Measurements from ENCODE around the gene GRN.
A peak's percentile ranks its signal among the peaks of the same experiment; 100 is the strongest.
"Not testable (repeated sequence)": the region's sequence is repeated elsewhere in the genome, so short reads cannot be mapped to it uniquely, and the experiment has no call there.

Gene GRN

DNA sequence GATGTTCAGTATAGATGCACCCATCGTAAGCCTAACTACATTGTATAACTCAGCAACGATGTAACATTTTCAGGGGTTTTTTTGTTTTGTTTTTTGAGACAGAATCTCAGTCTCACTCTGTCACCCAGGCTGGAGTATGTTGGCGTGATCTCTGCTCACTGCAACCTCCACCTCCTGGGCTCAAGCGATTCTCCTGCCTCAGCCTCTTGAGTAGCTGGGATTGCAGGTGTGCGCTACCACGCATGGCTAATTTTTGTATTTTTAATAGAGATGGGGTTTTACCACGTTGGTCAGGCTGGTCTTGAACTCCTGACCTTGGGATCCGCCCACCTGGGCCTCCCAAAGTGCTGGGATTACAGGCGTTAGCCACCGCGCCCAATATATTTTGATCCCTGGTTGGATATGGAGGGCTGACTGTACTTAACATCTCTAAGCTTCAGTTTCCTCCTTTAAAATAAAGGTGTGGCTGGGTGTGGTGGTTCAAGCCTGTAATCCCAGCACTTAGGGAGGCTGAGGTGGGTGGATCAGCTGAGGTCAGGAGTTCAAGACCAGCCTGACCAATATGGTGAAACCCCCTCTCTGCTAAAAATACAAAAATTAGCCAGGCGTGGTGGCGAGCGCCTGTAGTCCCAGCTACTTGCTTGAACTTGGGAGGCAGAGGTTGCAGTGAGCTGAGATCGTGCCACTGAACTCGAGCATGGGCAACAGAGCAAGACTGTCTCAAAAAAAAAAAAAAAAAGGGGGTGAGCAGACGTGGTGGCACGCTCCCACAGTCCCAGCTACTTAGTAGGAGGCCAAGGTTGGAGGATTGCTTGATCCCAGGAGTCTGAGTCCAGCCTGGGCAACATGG is 2.3 kb downstream of the GRN start:
- not testable (repeated sequence) for DNase-seq

DNA sequence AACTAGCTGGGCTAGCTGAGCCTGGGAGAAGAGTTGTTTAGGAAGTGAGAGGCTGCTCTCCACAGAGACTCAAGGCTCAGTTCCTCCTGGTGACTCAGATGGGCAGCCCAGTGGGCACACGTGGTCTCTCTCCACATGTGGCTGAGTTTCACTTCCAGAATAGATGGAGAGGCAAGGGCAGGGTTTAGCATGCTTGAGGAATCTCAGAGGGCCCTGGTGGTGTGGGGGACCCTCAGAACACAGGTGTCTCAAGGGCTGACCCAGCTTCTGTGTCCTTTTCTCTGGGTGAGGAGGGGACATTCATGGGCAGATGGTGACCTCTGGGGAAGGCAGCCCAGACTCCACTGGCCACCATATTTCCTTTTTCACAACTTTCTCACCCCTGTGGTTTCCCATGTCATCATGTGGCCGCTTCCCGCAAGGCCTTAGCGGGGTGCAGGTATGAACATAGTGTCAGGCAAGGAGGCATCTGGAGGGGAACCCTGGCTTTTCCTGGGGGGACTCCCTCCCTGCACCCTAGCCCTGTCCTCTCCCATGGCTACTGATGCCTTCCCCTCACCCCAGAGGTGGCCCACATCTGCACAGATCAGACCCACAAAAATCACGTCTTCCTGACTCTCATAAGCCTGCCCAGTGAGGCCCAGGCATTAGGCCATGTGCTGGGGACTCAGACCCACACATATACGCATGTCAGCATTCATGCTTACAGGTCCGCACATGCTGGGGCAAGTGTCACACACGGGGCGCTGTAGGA is 3.3 kb downstream of the GRN start:
- DNase-seq = no peak

DNA sequence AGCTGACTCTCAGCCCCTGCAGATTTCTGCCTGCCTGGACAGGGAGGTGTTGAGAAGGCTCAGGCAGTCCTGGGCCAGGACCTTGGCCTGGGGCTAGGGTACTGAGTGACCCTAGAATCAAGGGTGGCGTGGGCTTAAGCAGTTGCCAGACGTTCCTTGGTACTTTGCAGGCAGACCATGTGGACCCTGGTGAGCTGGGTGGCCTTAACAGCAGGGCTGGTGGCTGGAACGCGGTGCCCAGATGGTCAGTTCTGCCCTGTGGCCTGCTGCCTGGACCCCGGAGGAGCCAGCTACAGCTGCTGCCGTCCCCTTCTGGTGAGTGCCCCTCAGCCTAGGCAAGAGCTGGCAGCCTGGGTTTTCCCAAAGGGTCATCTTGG is 3.9 kb downstream of the GRN start:
- no peak for DNase-seq

DNA sequence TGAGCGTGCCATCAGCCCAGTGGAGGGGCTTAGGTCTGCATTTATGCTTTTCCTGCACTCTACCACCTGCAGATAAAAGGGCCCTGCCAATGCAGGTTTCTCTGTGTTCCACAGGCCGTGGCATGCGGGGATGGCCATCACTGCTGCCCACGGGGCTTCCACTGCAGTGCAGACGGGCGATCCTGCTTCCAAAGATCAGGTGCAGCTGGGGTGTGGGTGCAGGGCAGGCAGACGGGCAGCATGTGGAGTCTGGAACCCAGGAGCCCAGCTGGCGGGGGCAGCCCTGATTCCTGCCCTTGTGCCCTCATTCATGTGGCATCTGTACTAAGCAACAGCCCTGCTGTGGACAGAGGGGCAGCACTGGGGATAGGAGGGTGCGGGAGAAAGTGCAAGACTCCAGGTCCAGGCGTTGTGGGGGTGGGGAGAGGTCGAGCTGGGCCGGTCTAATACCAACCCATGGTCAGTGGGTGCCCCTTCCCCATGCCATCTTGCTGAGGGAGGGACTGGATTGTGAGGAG is 4.5 kb downstream of the GRN start:
- no peak for DNase-seq

DNA sequence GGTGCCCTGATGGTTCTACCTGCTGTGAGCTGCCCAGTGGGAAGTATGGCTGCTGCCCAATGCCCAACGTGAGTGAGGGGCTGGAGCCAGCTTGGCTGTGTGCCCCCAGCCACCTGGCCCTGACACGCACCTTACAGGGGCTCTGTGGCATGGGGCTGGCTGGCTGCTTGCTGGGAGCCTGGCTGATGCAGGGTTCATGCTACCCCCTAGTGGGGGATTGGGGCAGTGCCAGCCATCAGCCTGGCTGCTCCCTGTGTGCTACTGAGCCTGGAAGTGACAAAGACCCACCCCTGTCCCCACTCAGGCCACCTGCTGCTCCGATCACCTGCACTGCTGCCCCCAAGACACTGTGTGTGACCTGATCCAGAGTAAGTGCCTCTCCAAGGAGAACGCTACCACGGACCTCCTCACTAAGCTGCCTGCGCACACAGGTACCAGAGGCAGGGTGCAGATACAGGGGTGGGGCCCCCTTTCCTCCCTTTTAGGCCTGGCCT is 5.7 kb downstream of the GRN start:
- peak; percentile 72 for DNase-seq

DNA sequence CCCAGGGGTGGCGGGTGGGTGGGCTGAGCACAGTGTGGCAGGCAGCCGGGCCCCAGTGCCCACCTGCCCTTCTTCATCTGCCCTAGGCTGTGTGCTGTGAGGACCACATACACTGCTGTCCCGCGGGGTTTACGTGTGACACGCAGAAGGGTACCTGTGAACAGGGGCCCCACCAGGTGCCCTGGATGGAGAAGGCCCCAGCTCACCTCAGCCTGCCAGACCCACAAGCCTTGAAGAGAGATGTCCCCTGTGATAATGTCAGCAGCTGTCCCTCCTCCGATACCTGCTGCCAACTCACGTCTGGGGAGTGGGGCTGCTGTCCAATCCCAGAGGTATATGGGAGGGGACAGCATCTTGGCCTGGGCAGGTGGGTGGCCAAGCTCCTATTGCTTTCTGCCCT is 6.4 kb downstream of the GRN start:
- DNase-seq = no peak

DNA sequence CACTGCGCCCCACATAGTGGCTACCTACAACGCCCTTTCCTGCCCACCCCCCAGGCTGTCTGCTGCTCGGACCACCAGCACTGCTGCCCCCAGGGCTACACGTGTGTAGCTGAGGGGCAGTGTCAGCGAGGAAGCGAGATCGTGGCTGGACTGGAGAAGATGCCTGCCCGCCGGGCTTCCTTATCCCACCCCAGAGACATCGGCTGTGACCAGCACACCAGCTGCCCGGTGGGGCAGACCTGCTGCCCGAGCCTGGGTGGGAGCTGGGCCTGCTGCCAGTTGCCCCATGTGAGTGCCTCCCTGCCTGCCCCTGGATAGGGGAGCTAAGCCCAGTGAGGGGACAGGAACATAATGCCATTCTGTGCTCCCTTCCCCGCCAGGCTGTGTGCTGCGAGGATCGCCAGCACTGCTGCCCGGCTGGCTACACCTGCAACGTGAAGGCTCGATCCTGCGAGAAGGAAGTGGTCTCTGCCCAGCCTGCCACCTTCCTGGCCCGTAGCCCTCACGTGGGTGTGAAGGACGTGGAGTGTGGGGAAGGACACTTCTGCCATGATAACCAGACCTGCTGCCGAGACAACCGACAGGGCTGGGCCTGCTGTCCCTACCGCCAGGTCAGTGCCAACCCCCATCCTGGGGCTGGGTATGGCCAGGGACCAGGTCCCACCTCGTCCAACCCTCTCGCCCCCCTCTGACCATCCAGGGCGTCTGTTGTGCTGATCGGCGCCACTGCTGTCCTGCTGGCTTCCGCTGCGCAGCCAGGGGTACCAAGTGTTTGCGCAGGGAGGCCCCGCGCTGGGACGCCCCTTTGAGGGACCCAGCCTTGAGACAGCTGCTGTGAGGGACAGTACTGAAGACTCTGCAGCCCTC is 7.1 kb downstream of the GRN start:
- no peak for DNase-seq

DNA sequence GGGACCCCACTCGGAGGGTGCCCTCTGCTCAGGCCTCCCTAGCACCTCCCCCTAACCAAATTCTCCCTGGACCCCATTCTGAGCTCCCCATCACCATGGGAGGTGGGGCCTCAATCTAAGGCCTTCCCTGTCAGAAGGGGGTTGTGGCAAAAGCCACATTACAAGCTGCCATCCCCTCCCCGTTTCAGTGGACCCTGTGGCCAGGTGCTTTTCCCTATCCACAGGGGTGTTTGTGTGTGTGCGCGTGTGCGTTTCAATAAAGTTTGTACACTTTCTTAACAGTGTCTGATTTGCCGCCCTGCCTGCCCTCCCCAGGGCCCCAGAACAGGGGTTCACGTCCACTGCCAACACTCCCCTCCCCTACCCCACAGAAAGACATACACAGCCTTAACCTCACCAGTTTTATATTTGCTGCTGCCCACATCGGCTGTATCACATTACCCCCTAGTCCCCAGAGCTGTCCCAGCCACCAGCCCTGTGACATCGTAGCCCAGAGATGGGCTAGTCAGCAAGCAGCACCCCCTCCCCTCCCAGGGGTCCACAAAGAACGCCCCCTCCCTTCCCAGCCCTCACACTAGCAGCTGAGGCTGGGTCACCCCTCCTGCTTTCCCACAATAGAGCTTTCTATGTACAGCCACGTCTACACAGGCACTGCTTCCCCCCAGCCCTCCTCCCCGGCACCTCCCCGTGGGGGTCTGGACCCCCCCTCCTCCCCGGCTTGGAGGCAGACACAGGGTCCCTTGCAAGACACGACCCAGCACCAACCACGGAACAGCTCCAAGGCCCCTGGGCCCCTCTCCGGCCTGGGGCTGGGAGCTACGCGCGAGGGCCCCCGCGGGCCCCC is 7.9 kb downstream of the GRN start:
- no peak for DNase-seq

DNA sequence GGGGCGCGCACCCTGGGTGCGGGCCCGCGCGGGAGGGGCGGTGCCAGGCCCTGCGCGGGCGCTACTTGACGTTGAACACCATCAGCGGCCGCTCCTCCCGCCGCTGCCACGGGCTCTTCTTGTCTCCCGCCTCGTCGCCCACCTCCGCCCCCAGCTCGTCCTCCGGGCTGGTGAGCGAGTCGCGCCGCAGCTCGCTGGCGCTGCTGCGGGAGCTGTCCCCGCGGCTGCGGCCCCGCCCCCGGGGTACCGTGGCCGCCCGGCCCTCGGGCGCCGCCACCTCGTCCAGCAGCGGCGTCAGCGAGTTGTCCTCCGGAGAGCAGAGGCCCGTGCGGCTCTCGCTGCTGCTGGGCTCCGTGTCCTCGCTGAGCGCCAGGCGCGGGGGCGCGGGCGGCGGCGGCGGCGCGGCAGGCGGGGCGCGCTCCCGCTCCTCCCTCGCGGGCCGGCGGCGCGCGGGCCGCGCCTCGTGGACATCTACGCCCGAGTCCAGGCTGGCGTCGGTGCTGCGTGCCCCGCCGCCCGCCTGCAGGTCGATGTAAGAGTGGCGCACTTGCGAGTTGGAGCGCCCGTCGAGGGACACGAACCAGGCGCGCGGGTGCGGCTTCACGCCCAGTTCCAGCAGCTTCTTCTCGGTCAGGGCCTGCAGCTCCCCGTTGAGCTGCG is 8.7 kb downstream of the GRN start:
- DNase-seq = no peak

DNA sequence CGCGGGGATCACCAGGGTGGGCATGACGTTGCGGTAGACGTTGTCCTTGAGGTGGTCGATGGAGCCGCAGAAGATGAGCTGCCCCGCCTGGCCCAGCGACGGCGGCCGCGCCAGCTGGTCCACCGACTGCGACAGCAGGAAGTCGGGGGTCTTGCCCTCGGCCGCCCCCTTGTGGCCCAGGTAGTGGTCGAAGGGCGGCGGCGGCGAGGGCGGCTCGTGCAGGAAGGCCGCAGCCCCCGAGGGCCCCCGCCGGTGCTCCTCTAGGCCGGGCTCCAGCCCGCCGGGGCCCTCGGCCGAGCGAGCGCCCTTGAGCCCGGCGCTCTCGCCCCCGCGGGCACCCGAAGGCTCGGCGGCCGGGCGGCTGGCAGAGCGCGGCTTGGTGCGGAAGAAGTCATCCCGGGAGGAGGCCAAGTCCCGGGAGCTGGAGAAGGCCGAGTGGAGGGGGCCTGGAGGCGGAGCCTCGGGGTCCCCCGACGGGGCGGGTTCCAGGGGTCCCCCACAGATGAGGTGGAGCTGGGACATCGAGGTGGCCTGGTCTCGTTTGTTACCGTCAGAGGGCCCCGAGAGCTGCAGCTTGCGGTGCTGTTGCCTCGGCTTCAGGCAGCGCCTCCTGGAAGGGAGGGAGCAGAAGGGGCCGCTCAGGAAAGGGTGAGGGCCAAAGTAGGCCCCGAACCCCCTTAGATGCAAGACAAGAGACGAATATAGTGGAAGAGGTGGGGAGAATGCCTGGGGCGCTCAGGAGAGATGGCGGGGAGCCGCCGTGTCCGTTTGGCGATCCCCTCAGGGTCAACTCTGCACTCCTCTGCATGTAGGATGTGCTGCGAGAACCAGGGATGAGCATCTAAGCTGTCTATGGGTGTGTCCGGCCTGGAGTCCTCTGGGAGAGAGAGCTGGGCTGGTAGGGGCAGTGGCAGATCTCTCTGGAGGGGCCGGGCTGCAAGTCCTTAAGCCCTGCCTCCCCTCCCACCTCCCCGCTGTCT is 9.8 kb downstream of the GRN start:
- DNase-seq = no peak

DNA sequence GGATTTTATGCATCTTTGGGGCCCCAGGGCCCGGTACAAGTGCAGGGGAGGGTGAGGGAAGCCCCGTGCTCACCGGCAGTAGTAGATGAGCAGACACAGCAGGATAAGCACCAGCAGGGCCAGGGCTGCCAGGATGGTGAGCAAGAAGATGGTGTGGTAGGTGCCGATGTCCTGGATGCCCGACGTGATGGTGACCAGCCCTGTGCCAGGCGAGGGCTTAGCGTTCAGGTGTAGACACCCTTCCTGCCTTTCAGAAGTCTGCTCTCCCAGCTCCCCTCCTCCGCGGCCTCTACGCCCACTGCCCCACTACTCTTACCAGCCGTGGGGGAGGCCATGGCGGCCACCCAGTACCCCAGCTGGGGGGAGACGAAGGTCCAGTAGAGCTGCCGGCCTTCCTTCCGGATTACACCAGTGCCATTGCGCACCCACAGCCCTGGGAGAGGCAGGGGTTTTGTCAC is 10.6 kb downstream of the GRN start:
- DNase-seq = no peak

DNA sequence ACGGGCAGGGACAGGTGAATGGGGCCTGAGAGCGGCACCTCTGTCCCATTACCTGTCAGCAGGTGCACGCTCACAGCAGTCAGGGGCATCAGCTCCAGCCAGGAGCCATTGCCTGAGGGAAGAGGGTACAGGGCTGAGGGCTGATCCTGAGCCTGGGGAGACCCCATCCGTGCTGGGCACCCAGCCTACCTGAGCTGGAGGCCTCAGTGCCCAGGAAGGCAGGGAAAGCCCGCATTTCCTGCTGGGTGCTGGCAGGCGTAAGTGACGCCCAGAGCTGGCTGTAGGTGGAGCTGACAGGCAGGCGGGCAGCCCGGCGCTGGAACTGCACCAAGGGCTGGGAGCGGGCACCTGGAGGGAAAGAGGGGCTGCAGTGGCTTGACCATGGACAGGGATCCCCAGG is 11.1 kb downstream of the GRN start:
- no peak for DNase-seq

DNA sequence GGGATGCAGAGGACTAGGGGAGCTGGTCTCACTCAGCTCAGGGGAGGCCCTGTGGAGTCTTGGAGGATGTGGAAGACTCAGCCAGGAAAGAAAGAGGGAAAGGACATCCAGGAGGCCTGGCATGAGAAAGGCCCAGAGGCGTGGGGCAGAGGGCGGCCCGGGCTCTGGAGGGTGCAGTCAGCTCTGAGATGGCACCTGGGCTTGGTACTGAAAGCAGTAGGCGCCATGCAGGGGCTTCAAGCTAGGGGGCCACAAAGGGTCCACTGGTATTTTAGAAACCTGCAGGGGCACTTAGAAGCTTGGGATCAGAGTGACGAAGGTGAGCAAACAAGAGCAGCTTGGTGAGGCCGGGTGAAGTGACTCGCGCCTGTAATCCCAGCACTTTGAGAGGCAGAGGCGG is 13.0 kb downstream of the GRN start:
- no peak for DNase-seq

DNA sequence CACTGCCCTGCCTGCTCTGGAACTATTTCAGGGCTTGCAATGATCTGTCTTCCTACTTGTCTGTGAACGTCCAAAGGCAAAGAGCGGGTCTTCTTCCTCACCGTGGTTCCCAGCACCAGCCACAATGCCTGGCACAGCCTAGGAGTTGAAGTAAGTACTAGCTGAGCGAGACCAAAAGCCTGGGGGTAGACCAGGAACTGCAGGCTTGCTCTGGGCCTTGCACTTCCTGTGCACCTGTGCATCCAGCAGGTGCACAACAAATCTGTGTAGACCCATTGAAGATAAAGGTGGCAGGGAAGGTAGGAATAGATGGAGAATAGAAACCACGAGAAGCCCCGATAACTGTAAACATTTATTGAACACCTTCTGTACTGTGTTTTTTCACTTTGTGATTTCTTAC is 13.9 kb downstream of the GRN start:
- no peak for DNase-seq

DNA sequence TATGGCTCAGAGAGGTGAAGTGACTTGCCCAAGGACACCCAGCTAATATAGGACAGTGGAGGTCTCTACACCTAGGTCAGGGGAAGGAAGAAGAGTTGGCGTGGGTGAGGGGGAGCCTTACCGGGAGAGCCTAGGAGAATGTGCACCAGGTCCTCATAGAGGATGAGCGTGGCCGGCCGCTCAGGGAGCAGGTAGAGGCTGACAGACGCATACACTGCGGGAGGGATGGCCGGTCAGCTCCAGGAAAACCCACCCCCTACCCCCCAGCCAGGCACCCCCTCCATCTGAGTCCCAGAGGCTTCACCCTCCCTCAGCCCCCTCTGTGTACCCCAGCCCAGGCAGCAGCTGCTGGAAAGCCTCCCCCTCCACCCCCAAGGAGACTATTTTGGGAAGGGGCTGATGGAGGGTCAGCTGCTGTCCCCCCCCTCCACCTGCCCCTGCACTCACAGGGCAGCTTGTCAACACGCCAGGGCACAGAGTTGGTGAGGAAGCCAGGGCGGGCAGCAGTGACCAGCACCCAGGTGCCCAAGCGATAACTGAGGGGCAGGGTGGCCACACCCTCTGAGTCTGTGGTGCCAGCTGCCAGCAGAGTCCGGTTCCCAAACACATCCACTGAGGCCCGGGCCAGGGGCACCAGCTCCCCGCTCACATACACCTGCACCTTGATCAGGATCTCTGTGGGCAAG is 14.5 kb downstream of the GRN start:
- no peak for DNase-seq

DNA sequence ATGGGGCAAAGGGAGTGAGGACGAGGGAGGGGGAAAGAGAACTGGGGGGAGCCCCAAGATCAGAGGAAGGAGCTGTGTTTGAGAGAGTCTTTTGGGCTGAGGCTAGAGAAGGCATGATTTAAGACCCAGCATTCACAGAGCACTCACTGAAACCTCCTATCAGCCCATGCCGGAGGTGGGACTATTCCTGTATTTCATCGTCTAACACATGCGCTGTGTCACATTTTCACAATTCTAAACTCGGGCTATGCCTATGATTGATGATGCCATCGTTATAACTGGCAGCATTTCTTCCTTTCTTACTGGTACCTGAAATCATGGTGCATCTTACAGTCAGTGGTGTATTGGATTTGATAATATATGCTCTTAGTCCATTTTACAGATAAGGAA is 15.0 kb downstream of the GRN start:
- no peak for DNase-seq

DNA sequence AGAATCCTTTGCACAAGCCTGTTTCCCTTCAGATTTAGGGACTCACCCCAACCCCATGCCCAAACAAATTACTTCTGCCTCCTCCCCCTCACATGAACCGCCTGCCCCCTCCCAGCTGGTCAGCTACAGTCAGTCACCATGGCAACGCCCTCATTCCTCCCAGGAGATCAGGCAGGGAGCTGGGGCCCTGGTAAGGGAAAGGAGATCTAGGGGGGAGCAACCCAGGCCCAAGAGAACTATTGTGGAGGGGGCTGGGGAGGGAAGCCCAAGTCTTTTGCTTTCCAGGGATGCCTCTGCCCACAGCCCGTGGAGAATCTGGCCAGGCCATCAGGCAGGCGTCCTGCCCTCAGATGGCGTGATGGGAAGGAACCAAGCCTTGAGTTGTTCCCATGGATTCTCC is 15.7 kb downstream of the GRN start:
- DNase-seq = no peak

DNA sequence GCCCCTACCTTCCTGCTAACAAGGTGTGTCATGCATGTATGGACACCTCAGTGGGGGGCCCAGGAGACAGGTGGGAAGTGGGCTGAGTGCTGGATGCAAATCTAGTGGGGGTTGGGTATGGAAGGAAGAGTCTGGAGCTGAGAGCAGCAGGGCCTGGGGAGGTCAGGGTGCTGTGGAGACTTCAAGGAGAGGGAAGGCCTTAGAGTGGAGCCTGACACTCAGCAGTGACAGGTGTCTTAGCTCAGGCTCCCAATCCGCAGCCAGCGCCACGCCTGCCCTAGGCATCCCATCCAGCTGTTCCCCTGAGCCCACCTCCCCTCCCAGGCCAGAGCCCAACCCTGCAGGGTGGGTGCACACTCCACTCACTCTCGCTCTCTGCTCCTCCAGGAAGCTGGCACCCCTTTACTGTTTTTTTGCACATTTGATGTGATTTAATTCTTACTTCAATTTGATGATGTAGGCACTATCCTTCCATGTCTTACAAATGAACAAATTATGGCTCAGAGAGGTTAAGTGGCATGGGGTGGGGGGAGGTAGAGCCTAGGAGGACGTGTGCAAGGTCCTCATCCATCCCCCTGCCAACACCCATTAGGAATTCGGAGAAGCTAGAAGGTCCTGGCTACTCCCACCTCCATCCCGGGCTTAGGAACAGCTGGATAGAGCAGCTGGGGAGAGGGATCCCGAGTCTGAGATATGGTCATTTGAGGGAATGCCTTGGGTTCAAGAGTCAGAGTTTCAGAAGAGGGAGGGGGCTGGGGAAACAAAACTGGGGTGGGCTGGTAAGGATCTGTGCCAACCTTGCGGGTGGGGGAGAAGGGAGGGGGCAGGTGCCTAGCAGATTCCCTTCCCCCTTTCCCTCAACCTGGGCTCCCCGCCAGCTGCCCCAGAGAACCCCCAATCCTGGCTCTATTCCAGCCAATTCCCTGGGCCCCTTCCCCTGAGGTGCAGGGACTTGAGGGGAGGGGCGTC is 16.5 kb downstream of the GRN start:
- no peak for DNase-seq
